ENCODE measurements around the gene RPL36.

DNA sequence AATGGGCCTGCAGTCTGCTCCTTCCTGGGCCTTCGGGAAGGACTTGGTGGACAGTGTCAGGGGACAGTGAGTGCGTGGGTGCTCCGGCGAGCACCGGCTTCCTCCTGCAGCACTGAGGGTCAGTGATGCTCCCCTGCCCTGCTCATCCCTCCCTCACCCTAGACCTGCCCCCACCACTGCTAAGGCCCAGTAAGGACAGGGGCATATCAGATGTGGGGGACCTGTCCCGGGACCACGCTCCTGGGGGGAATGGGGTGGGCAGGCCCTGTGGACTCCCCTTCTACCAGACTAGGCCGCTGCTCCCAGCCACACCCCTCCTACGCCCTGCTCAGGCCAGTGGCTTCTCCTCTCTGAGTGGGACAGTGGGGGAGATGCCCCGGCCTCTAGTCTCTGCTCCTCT, 13.0 kb upstream of the RPL36 start:
- TF ChIP-seq, protein P1, sequence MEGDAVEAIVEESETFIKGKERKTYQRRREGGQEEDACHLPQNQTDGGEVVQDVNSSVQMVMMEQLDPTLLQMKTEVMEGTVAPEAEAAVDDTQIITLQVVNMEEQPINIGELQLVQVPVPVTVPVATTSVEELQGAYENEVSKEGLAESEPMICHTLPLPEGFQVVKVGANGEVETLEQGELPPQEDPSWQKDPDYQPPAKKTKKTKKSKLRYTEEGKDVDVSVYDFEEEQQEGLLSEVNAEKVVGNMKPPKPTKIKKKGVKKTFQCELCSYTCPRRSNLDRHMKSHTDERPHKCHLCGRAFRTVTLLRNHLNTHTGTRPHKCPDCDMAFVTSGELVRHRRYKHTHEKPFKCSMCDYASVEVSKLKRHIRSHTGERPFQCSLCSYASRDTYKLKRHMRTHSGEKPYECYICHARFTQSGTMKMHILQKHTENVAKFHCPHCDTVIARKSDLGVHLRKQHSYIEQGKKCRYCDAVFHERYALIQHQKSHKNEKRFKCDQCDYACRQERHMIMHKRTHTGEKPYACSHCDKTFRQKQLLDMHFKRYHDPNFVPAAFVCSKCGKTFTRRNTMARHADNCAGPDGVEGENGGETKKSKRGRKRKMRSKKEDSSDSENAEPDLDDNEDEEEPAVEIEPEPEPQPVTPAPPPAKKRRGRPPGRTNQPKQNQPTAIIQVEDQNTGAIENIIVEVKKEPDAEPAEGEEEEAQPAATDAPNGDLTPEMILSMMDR (conservative IDR thresholded peaks at IDR 0.05; ENCODE audit: low read depth in 2 of 2): no peak
- TF ChIP-seq, protein P2, sequence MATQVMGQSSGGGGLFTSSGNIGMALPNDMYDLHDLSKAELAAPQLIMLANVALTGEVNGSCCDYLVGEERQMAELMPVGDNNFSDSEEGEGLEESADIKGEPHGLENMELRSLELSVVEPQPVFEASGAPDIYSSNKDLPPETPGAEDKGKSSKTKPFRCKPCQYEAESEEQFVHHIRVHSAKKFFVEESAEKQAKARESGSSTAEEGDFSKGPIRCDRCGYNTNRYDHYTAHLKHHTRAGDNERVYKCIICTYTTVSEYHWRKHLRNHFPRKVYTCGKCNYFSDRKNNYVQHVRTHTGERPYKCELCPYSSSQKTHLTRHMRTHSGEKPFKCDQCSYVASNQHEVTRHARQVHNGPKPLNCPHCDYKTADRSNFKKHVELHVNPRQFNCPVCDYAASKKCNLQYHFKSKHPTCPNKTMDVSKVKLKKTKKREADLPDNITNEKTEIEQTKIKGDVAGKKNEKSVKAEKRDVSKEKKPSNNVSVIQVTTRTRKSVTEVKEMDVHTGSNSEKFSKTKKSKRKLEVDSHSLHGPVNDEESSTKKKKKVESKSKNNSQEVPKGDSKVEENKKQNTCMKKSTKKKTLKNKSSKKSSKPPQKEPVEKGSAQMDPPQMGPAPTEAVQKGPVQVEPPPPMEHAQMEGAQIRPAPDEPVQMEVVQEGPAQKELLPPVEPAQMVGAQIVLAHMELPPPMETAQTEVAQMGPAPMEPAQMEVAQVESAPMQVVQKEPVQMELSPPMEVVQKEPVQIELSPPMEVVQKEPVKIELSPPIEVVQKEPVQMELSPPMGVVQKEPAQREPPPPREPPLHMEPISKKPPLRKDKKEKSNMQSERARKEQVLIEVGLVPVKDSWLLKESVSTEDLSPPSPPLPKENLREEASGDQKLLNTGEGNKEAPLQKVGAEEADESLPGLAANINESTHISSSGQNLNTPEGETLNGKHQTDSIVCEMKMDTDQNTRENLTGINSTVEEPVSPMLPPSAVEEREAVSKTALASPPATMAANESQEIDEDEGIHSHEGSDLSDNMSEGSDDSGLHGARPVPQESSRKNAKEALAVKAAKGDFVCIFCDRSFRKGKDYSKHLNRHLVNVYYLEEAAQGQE (IDR thresholded peaks at IDR 0.05; ENCODE audit: unreplicated experiment): no peak
- TF ChIP-seq, protein P3, sequence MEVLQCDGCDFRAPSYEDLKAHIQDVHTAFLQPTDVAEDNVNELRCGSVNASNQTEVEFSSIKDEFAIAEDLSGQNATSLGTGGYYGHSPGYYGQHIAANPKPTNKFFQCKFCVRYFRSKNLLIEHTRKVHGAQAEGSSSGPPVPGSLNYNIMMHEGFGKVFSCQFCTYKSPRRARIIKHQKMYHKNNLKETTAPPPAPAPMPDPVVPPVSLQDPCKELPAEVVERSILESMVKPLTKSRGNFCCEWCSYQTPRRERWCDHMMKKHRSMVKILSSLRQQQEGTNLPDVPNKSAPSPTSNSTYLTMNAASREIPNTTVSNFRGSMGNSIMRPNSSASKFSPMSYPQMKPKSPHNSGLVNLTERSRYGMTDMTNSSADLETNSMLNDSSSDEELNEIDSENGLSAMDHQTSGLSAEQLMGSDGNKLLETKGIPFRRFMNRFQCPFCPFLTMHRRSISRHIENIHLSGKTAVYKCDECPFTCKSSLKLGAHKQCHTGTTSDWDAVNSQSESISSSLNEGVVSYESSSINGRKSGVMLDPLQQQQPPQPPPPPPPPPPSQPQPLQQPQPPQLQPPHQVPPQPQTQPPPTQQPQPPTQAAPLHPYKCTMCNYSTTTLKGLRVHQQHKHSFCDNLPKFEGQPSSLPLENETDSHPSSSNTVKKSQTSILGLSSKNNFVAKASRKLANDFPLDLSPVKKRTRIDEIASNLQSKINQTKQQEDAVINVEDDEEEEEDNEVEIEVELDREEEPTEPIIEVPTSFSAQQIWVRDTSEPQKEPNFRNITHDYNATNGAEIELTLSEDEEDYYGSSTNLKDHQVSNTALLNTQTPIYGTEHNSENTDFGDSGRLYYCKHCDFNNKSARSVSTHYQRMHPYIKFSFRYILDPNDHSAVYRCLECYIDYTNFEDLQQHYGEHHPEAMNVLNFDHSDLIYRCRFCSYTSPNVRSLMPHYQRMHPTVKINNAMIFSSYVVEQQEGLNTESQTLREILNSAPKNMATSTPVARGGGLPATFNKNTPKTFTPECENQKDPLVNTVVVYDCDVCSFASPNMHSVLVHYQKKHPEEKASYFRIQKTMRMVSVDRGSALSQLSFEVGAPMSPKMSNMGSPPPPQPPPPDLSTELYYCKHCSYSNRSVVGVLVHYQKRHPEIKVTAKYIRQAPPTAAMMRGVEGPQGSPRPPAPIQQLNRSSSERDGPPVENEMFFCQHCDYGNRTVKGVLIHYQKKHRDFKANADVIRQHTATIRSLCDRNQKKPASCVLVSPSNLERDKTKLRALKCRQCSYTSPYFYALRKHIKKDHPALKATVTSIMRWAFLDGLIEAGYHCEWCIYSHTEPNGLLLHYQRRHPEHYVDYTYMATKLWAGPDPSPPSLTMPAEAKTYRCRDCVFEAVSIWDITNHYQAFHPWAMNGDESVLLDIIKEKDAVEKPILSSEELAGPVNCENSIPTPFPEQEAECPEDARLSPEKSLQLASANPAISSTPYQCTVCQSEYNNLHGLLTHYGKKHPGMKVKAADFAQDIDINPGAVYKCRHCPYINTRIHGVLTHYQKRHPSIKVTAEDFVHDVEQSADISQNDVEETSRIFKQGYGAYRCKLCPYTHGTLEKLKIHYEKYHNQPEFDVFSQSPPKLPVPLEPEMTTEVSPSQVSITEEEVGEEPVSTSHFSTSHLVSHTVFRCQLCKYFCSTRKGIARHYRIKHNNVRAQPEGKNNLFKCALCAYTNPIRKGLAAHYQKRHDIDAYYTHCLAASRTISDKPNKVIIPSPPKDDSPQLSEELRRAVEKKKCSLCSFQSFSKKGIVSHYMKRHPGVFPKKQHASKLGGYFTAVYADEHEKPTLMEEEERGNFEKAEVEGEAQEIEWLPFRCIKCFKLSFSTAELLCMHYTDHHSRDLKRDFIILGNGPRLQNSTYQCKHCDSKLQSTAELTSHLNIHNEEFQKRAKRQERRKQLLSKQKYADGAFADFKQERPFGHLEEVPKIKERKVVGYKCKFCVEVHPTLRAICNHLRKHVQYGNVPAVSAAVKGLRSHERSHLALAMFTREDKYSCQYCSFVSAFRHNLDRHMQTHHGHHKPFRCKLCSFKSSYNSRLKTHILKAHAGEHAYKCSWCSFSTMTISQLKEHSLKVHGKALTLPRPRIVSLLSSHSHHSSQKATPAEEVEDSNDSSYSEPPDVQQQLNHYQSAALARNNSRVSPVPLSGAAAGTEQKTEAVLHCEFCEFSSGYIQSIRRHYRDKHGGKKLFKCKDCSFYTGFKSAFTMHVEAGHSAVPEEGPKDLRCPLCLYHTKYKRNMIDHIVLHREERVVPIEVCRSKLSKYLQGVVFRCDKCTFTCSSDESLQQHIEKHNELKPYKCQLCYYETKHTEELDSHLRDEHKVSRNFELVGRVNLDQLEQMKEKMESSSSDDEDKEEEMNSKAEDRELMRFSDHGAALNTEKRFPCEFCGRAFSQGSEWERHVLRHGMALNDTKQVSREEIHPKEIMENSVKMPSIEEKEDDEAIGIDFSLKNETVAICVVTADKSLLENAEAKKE (CRISPR knock-in tag; IDR thresholded peaks at IDR 0.05): no peak
- TF ChIP-seq POLR2AphosphoS5 (IDR thresholded peaks at IDR 0.05; ENCODE audit: low read depth) (no peak), EZH2phosphoT487 (IDR thresholded peaks at IDR 0.05; ENCODE audit: unreplicated experiment) (no peak), EZH2 (IDR thresholded peaks at IDR 0.05; ENCODE audit: low read depth, unreplicated experiment) (no peak), JUNB (IDR thresholded peaks at IDR 0.05; ENCODE audit: unreplicated experiment) (no peak), STAT1 (IDR thresholded peaks at IDR 0.05; ENCODE audit: unreplicated experiment) (no peak), CREB1 (CRISPR knock-in tag; IDR thresholded peaks at IDR 0.05; ENCODE audit: low read depth) (no peak), ZNF331 (CRISPR knock-in tag; IDR thresholded peaks at IDR 0.05; ENCODE audit: low read depth) (no peak), ZNF114 (CRISPR knock-in tag; IDR thresholded peaks at IDR 0.05) (no peak), NANOG (IDR thresholded peaks at IDR 0.05; ENCODE audit: borderline replicate concordance) (no peak)
- TF ChIP-seq, protein P4, sequence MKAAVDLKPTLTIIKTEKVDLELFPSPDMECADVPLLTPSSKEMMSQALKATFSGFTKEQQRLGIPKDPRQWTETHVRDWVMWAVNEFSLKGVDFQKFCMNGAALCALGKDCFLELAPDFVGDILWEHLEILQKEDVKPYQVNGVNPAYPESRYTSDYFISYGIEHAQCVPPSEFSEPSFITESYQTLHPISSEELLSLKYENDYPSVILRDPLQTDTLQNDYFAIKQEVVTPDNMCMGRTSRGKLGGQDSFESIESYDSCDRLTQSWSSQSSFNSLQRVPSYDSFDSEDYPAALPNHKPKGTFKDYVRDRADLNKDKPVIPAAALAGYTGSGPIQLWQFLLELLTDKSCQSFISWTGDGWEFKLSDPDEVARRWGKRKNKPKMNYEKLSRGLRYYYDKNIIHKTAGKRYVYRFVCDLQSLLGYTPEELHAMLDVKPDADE (IDR thresholded peaks at IDR 0.05): no peak
